ENCODE data around the gene OR56B4.

The OR56B4 gene

GRCh38 chr11:6099577-6099976 lies 7.9 kb upstream of the OR56B4 start:
- Histone ChIP-seq H3K4me3 (replicated peaks; ENCODE audit: insufficient read depth, low read length) (no peak overlapping the region), H3K27me3 (ENCODE audit: insufficient read depth, poor library complexity, severe bottlenecking) (no peaks in the 10 kb centered on the region), H3K27ac (replicated peaks) (no peak overlapping the region)
- TF ChIP-seq, protein P1, sequence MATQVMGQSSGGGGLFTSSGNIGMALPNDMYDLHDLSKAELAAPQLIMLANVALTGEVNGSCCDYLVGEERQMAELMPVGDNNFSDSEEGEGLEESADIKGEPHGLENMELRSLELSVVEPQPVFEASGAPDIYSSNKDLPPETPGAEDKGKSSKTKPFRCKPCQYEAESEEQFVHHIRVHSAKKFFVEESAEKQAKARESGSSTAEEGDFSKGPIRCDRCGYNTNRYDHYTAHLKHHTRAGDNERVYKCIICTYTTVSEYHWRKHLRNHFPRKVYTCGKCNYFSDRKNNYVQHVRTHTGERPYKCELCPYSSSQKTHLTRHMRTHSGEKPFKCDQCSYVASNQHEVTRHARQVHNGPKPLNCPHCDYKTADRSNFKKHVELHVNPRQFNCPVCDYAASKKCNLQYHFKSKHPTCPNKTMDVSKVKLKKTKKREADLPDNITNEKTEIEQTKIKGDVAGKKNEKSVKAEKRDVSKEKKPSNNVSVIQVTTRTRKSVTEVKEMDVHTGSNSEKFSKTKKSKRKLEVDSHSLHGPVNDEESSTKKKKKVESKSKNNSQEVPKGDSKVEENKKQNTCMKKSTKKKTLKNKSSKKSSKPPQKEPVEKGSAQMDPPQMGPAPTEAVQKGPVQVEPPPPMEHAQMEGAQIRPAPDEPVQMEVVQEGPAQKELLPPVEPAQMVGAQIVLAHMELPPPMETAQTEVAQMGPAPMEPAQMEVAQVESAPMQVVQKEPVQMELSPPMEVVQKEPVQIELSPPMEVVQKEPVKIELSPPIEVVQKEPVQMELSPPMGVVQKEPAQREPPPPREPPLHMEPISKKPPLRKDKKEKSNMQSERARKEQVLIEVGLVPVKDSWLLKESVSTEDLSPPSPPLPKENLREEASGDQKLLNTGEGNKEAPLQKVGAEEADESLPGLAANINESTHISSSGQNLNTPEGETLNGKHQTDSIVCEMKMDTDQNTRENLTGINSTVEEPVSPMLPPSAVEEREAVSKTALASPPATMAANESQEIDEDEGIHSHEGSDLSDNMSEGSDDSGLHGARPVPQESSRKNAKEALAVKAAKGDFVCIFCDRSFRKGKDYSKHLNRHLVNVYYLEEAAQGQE (IDR thresholded peaks at IDR 0.05; ENCODE audit: insufficient replicate concordance, low read depth) = no peak
- TF ChIP-seq SPI1 (IDR thresholded peaks at IDR 0.05; ENCODE audit: borderline replicate concordance, low read depth) (no peak), GABPA (IDR thresholded peaks at IDR 0.05; ENCODE audit: low read depth) (no peak), POLR2AphosphoS5 (IDR thresholded peaks at IDR 0.05; ENCODE audit: low read depth) (no peak)
- TF ChIP-seq, protein P2, sequence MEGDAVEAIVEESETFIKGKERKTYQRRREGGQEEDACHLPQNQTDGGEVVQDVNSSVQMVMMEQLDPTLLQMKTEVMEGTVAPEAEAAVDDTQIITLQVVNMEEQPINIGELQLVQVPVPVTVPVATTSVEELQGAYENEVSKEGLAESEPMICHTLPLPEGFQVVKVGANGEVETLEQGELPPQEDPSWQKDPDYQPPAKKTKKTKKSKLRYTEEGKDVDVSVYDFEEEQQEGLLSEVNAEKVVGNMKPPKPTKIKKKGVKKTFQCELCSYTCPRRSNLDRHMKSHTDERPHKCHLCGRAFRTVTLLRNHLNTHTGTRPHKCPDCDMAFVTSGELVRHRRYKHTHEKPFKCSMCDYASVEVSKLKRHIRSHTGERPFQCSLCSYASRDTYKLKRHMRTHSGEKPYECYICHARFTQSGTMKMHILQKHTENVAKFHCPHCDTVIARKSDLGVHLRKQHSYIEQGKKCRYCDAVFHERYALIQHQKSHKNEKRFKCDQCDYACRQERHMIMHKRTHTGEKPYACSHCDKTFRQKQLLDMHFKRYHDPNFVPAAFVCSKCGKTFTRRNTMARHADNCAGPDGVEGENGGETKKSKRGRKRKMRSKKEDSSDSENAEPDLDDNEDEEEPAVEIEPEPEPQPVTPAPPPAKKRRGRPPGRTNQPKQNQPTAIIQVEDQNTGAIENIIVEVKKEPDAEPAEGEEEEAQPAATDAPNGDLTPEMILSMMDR (IDR thresholded peaks at IDR 0.05; ENCODE audit: insufficient read depth, low read length) = no peak
- DNase-seq (ENCODE audit: low read depth in 1 of 2, low spot score in 1 of 2) = no peak

DNA sequence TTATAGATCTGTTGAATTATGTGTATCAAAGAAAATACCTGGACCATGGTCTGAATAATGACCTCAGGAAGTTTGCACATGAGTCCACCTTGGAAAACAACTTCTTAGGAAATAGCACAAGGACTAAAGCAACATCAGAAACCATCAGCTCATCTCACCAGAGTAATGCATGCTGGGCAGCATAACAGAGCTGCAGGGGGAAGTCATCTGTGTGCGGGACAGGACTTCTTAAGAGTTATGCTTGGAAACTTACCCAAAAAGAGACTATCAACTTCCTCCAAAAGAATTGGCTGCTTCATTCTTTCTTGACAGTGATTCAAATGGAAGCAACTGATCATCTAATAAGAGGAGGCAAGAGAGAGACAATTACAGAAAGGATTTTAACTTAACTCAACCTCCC lies 2.5 kb downstream of the OR56B4 start:
- peak in 1 of 2 experiments; percentile 51 for DNase-seq (ENCODE audit: low read depth in 1 of 2, low spot score in 1 of 2)
- peak; percentile 27; the same call in 1 of the 2 replicates for TF ChIP-seq SPI1 (IDR thresholded peaks at IDR 0.05; ENCODE audit: borderline replicate concordance, low read depth)
- TF ChIP-seq, protein P2 (IDR thresholded peaks at IDR 0.05; ENCODE audit: insufficient read depth, low read length) = no peak
- H3K27ac ChIP-seq (replicated peaks) = no peak overlapping the region

GRCh38 chr11:6111673-6112072 lies 4.2 kb downstream of the OR56B4 start:
- DNase-seq (ENCODE audit: low read depth in 1 of 2, low spot score in 1 of 2) = no peak
- TF ChIP-seq SPI1 (IDR thresholded peaks at IDR 0.05; ENCODE audit: borderline replicate concordance, low read depth) (no peak), POLR2AphosphoS5 (IDR thresholded peaks at IDR 0.05; ENCODE audit: low read depth) (no peak), GABPA (IDR thresholded peaks at IDR 0.05; ENCODE audit: low read depth) (no peak)
- TF ChIP-seq, protein P1 (IDR thresholded peaks at IDR 0.05; ENCODE audit: insufficient replicate concordance, low read depth) = no peak
- TF ChIP-seq, protein P2 (IDR thresholded peaks at IDR 0.05; ENCODE audit: insufficient read depth, low read length) = no peak
- H3K27me3 ChIP-seq (ENCODE audit: insufficient read depth, poor library complexity, severe bottlenecking) = no peaks in the 10 kb centered on the region
- no peak overlapping the region for H3K27ac ChIP-seq (replicated peaks)
- H3K4me3 ChIP-seq (replicated peaks; ENCODE audit: insufficient read depth, low read length) = no peak overlapping the region

More for the DNA sequence above, 2.5 kb downstream of the OR56B4 start:
- Histone ChIP-seq H3K27me3 (ENCODE audit: insufficient read depth, poor library complexity, severe bottlenecking) (no peaks in the 10 kb centered on the region), H3K4me3 (replicated peaks; ENCODE audit: insufficient read depth, low read length) (no peak overlapping the region)

- no peak overlapping the region for H3K4me3 ChIP-seq (replicated peaks; ENCODE audit: insufficient read depth, low read length)
- DNase-seq (ENCODE audit: low read depth in 1 of 2, low spot score in 1 of 2) = no peak
- no peak for TF ChIP-seq SPI1 (IDR thresholded peaks at IDR 0.05; ENCODE audit: borderline replicate concordance, low read depth)
- TF ChIP-seq POLR2AphosphoS5 (IDR thresholded peaks at IDR 0.05; ENCODE audit: low read depth) = no peak
- TF ChIP-seq, protein P1 (IDR thresholded peaks at IDR 0.05; ENCODE audit: insufficient replicate concordance, low read depth) = no peak
- no peak for TF ChIP-seq GABPA (IDR thresholded peaks at IDR 0.05; ENCODE audit: low read depth)
- TF ChIP-seq, protein P2 (IDR thresholded peaks at IDR 0.05; ENCODE audit: insufficient read depth, low read length) = no peak
- no peaks in the 10 kb centered on the region for H3K27me3 ChIP-seq (ENCODE audit: insufficient read depth, poor library complexity, severe bottlenecking)
- H3K27ac ChIP-seq (replicated peaks) = no peak overlapping the region
These were observed 9.2 kb downstream of the OR56B4 start for GRCh38 chr11:6116638-6117037.
